ENCODE data around the gene PRKG1. TPM values are rescaled to one million over a fixed set of nuclear protein-coding genes. Genes with fewer than 3 reads are reported as not detected.

Gene PRKG1
- total and polyA plus RNA-seq, 8 donors = 1.2 to 9.6 (median 2.9) TPM

GRCh38 chr10:51239006-51239405 lies 164.7 kb downstream of the PRKG1 start:
- FAIRE-seq = no peak
- no peak for DNase-seq
- intact Hi-C loops (cut with DNase I) = no loop called here
- no peak overlapping the region for H3K4me3 ChIP-seq
- no peaks in the 10 kb centered on the region for H3K9me3 ChIP-seq
- H3K36me3 ChIP-seq = no peaks in the 10 kb centered on the region
- TF ChIP-seq, protein P1, sequence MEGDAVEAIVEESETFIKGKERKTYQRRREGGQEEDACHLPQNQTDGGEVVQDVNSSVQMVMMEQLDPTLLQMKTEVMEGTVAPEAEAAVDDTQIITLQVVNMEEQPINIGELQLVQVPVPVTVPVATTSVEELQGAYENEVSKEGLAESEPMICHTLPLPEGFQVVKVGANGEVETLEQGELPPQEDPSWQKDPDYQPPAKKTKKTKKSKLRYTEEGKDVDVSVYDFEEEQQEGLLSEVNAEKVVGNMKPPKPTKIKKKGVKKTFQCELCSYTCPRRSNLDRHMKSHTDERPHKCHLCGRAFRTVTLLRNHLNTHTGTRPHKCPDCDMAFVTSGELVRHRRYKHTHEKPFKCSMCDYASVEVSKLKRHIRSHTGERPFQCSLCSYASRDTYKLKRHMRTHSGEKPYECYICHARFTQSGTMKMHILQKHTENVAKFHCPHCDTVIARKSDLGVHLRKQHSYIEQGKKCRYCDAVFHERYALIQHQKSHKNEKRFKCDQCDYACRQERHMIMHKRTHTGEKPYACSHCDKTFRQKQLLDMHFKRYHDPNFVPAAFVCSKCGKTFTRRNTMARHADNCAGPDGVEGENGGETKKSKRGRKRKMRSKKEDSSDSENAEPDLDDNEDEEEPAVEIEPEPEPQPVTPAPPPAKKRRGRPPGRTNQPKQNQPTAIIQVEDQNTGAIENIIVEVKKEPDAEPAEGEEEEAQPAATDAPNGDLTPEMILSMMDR (IDR thresholded peaks at IDR 0.05) = no peak
- no peak overlapping the region for H3K27ac ChIP-seq
- H3K4me1 ChIP-seq = no peaks in the 10 kb centered on the region
- no peak for ATAC-seq
- WGBS, 2 donors = 87 to 89% methylated on average over 4 of the region's 4 CpGs
- no peaks in the 10 kb centered on the region for H3K27me3 ChIP-seq

GRCh38 chr10:51241461-51241860 lies 167.2 kb downstream of the PRKG1 start:
- ATAC-seq = no peak
- Histone ChIP-seq H3K4me1 (peaks cover 0 to 4% (median 0%) of the 10 kb centered on the region in 3 donors), H3K36me3 (no peaks in the 10 kb centered on the region), H3K27me3 (no peaks in the 10 kb centered on the region), H3K9me3 (no peaks in the 10 kb centered on the region), H3K4me3 (no peak overlapping the region), H3K27ac (no peak overlapping the region)
- DNase-seq = no peak
- WGBS, 2 donors = 93 to 100% methylated on average over 1 of the region's 1 CpG
- FAIRE-seq = no peak
- TF ChIP-seq, protein P1 (IDR thresholded peaks at IDR 0.05) = no peak
- intact Hi-C loops (cut with DNase I) = no loop called here

GRCh38 chr10:51242393-51242792 lies 168.1 kb downstream of the PRKG1 start:
- ATAC-seq = no peak
- Histone ChIP-seq H3K4me3 (no peak overlapping the region), H3K27me3 (no peaks in the 10 kb centered on the region), H3K36me3 (no peaks in the 10 kb centered on the region), H3K4me1 (peaks cover 0 to 4% (median 0%) of the 10 kb centered on the region in 3 donors), H3K9me3 (no peaks in the 10 kb centered on the region), H3K27ac (no peak overlapping the region)
- TF ChIP-seq, protein P1 (IDR thresholded peaks at IDR 0.05) = no peak
- WGBS, 2 donors = 47 to 53% methylated on average over 2 of the region's 2 CpGs
- FAIRE-seq = no peak
- no peak for DNase-seq
- intact Hi-C loops (cut with DNase I) = no loop called here

GRCh38 chr10:51244309-51244708 lies 170.0 kb downstream of the PRKG1 start:
- intact Hi-C loops (cut with DNase I) = no loop called here
- Histone ChIP-seq H3K27ac (no peak overlapping the region), H3K4me3 (no peak overlapping the region), H3K9me3 (peaks cover 0 to 4% (median 0%) of the 10 kb centered on the region in 4 donors), H3K27me3 (no peaks in the 10 kb centered on the region), H3K36me3 (no peaks in the 10 kb centered on the region), H3K4me1 (peaks cover 0 to 4% (median 0%) of the 10 kb centered on the region in 3 donors)
- WGBS, 2 donors = 61 to 66% methylated on average over 1 of the region's 1 CpG
- no peak for FAIRE-seq
- TF ChIP-seq, protein P1 (IDR thresholded peaks at IDR 0.05) = no peak
- ATAC-seq = no peak
- no peak for DNase-seq

DNA sequence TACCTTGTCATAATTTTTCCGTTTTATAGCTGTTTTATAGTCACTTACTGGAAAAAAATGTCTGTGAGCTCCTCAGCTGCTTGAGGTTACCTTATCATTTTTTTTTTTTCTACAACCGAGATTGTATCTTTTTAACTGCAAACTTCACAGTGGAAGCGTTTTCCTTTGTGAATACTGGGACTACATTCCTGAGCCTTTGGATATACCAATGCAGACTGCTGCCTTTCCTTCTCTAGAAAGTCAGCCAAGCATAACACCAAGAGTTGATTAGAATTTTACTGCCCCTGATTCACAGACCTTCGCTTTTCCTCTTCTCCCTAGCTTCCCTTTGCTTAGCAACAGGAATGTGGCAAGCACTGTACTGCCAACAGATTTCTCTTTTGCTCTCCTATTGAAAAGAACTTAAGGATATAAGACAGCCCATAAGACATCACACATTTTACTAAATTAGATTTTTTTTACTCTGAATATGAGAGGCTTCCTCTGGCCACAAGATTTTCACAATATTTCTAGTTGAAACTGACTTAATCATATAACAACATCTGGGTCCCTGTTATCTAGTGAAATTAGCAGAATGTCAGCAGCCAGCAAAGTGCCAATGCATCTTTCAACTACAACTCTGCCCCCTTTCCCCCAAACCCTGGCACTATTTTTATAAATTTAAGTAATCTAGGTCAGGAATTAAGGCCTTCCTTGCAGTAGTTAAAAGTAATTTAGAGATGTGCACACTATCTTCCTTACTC lies 170.6 kb downstream of the PRKG1 start:
- peaks cover 0 to 4% (median 0%) of the 10 kb centered on the region in 3 donors for H3K4me1 ChIP-seq
- intact Hi-C loops (cut with DNase I) = no loop called here
- H3K27me3 ChIP-seq = no peaks in the 10 kb centered on the region
- 38 to 40% methylated on average over 4 of the region's 4 CpGs for WGBS, 2 donors
- TF ChIP-seq, protein P1 (IDR thresholded peaks at IDR 0.05) = no peak
- DNase-seq (no peak), ATAC-seq (peak; percentile 28 to 55 (median 44)), FAIRE-seq (no peak)
- no peak overlapping the region for H3K4me3 ChIP-seq
- no peaks in the 10 kb centered on the region for H3K36me3 ChIP-seq
- H3K27ac ChIP-seq = no peak overlapping the region
- H3K9me3 ChIP-seq = peaks cover 0 to 4% (median 0%) of the 10 kb centered on the region in 4 donors
